A549 (cell line): ENCODE results near the gene DPYD.

Experiments used
- BHLHE40 ChIP-seq: IDR thresholded peaks from 2 replicates; pipeline ENCODE4 v1.6.1; 2012; ENCODE audit warnings: low read depth, low read length, inconsistent platforms
- CEBPB ChIP-seq, 2 experiments: fragments of >200 bp in 1 of 2; sonication (Bioruptor Twin) in 1 of 2; formaldehyde crosslinking in 1 of 2; IDR thresholded peaks; 2 replicates each; pipeline ENCODE4 v1.6.1; 2012 to 2016
- CTCF ChIP-seq: fragments of >200 bp; sonication (Bioruptor Twin); formaldehyde crosslinking; IDR thresholded peaks from 3 replicates; pipeline ENCODE4 v1.5.1; 2016
- JUN ChIP-seq, 2 experiments: fragments of >200 bp; sonication (Bioruptor Twin); formaldehyde crosslinking; IDR thresholded peaks; 2 replicates in 1 of 2; 3 replicates in 1 of 2; pipeline ENCODE4 v1.6.1; 2016 to 2017
- KDM1A ChIP-seq: fragments of 200-600 bp; sonication (generic); IDR thresholded peaks from 2 replicates; pipeline ENCODE4 v1.6.1; 2016; ENCODE audit warnings: low read depth, mild to moderate bottlenecking
- PHF8 ChIP-seq: fragments of 200-600 bp; sonication (generic); IDR thresholded peaks from 2 replicates; pipeline ENCODE4 v1.6.1; 2016; ENCODE audit warnings: low read depth, mild to moderate bottlenecking, antibody characterized with exemption, moderate library complexity, borderline replicate concordance
- POLR2A ChIP-seq: IDR thresholded peaks from 2 replicates; pipeline ENCODE4 v1.6.1; 2012; ENCODE audit warnings: mild to moderate bottlenecking, low read length
- USF2 ChIP-seq: fragments of 450-650 bp; IDR thresholded peaks from 2 replicates; pipeline ENCODE4 v1.6.1; 2014; ENCODE audit warnings: antibody characterized with exemption

GRCh38 chr1:97238816-97239215, 682.0 kb downstream of the DPYD start:
- TF ChIP-seq CTCF (no peak), KDM1A (no peak), POLR2A (no peak), USF2 (no peak), BHLHE40 (no peak), CEBPB (IDR thresholded peaks at IDR 0.05) (no peak), PHF8 (no peak), JUN (IDR thresholded peaks at IDR 0.05) (no peak)
